Activated naive CD4-positive, alpha-beta T cell treated with anti-CD3 and anti-CD28 coated beads, Interleukin-2, amount 10 ng/mL, durations not matched to agents 7 days and 5 days (primary cell): ENCODE data around the gene MYH7.

Experiments used
- CTCF ChIA-PET: fragments of 350-600 bp; sonication (Branson Sonifier 250); formaldehyde crosslinking; loops from one replicate; lab custom pipeline; 2021; ENCODE audit warnings: antibody characterized with exemption; lab: Charles Lee
- DNase-seq: peaks from one replicate; pipeline ENCODE4 v3.0.0-alpha.2; 2020
- H3K27ac Mint-ChIP-seq: one replicate; pipeline ENCODE4 v1.8.0; 2021; ENCODE audit warnings: mild to moderate bottlenecking, moderate library complexity, mixed read lengths
- H3K27me3 Mint-ChIP-seq: one replicate; pipeline ENCODE4 v1.8.0; 2021; ENCODE audit warnings: mild to moderate bottlenecking, mixed read lengths
- H3K36me3 Mint-ChIP-seq: one replicate; pipeline ENCODE4 v1.8.0; 2021; ENCODE audit warnings: mixed read lengths
- H3K4me1 Mint-ChIP-seq: one replicate; pipeline ENCODE4 v1.8.0; 2021; ENCODE audit warnings: mixed read lengths
- H3K4me3 Mint-ChIP-seq: one replicate; pipeline ENCODE4 v1.8.0; 2021; ENCODE audit warnings: mild to moderate bottlenecking, moderate library complexity, mixed read lengths
- H3K9me3 Mint-ChIP-seq: one replicate; pipeline ENCODE4 v1.8.0; 2021; ENCODE audit warnings: mixed read lengths

The MYH7 gene

DNA sequence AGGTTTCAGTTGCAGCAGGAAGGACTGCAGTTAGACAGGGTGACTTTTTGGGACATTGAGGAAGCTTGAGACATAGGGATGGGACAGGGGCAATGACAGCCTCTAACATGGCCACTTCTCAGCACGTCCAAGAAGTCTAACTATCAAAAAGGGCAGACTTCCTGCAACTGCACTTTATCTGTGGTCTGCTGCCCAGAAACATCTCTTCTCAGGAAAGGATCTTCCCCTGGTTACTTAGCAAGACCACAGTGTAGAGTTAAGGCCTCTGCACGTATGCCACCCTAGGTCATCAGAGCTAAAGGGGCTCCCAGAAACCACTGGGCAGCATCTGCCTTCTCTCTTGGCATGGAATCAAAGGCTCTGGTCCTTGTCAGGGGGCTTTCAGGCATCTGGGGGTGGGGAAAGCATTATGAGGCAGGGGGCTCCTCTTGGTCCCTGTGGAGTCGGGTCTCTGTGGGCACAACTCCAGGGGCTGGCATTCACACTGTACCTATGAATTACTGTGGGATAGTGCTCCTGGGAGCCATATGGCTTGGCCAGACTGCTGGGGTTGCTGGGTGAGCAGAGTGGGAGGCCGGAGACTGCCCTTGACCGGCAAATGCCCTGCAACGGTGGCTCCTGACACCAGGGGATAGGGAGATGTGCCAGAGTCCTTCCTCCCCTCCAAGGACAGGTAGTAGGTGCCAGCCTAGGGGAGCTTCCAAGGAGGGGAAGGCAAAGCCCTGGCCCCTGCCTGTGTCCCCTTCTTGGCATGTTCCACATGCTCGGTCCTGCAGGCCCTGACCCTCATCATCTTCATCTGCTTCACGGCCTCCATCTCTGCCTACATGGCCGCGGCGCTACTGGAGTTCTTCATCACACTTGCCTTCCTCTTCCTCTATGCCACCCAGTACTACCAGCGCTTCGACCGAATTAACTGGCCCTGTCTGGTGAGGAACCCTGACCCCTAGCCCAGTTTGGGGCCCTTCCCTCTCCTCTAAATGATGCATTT lies 57.6 kb downstream of the MYH7 start:
- Mint-ChIP-seq H3K4me3 (no peak overlapping the region), H3K27me3 (peaks cover 53% of the 10 kb centered on the region), H3K9me3 (no peaks in the 10 kb centered on the region), H3K36me3 (no peaks in the 10 kb centered on the region), H3K27ac (peak overlapping the region; percentile 26), H3K4me1 (no peaks in the 10 kb centered on the region)
- DNase-seq: no peak
- CTCF ChIA-PET: interaction anchor here (1.3 to 3.9 kb wide), 4 partner anchors 35 to 55 kb away, joined by 3 to 33 read pairs (median 23); partner anchors contain the start of gene PABPN1

DNA sequence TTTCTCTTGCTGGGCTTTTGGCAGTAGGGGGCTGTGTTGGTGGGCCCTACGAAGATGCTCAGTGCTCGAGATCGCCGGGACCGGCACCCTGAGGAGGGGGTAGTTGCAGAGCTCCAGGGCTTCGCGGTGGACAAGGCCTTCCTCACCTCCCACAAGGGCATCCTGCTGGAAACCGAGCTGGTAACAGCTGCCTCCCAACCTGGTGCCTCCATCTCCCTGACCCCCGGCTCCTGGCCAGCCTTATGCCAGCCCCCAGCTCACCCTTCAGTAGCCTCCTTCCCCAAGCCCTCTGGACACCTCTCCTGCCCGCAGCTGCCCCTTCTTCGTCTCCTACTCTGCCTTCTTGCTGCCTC lies 58.3 kb downstream of the MYH7 start:
- H3K4me1 Mint-ChIP-seq: peaks cover 2% of the 10 kb centered on the region
- DNase-seq: no peak
- H3K36me3 Mint-ChIP-seq: no peaks in the 10 kb centered on the region
- H3K9me3 Mint-ChIP-seq: no peaks in the 10 kb centered on the region
- H3K27ac Mint-ChIP-seq: no peak overlapping the region
- CTCF ChIA-PET: interaction anchor here (1.0 to 1.6 kb wide), 3 partner anchors 8 to 34 kb away, joined by 3 to 4 read pairs (median 3); no protein-coding TSS in a partner anchor
- no peak overlapping the region for H3K4me3 Mint-ChIP-seq
- peaks cover 50% of the 10 kb centered on the region for H3K27me3 Mint-ChIP-seq

DNA sequence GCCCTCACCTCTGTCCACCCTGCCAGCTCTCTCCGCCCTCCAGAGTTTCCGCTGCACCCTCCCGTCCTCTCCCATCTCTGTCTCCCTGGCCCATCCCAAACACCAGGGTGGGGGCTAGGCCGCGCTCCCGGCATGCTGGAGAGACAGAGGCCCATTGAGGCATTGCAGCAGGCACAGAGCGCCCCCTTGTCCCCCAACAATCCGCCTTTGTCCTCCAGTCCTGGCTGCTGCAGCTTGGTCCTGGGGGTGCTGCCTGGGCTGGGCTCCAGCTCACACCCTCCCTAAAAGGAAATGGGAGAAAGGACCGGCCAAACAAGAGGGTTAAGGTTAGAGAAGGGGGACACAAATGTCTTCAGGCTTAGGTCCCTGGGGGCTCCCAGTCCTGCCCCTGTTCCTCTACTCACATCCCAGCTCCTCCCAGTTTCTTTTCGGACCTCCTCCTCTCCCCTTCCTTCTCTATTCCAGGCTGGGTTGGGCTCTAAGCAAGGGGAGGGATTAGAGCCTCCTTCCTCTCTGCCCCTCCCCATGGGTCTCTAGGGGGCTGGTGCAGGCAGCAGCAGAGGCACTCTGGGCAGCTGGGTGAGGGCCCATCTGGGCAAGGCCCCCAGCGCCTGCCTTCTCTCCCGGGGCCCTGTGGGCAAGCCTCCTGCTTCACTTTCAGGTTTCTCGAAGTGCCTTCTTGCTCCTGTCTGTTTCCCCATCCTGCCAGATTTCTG lies 58.8 kb downstream of the MYH7 start, which contains the start of gene CMTM5:
TSS of gene CMTM5 (plus strand) at position 565 of the 716 bp plus-strand sequence. CDS start 206 bp downstream, outside the sequence.
- DNase-seq: no peak
- no peak within 1 kb of the TSS for H3K4me3 Mint-ChIP-seq
- H3K36me3 Mint-ChIP-seq: no peaks in the 10 kb centered on the region
- H3K27ac Mint-ChIP-seq: peak within 1 kb of the TSS; percentile 26
- H3K27me3 Mint-ChIP-seq: peaks cover 47% of the 10 kb centered on the region
- H3K9me3 Mint-ChIP-seq: no peaks in the 10 kb centered on the region
- CTCF ChIA-PET: interaction anchor here (1.0 to 1.6 kb wide), 4 partner anchors 9 to 55 kb away, joined by 3 to 4 read pairs (median 4); partner anchors contain the start of gene PABPN1
- peaks cover 6% of the 10 kb centered on the region for H3K4me1 Mint-ChIP-seq

DNA sequence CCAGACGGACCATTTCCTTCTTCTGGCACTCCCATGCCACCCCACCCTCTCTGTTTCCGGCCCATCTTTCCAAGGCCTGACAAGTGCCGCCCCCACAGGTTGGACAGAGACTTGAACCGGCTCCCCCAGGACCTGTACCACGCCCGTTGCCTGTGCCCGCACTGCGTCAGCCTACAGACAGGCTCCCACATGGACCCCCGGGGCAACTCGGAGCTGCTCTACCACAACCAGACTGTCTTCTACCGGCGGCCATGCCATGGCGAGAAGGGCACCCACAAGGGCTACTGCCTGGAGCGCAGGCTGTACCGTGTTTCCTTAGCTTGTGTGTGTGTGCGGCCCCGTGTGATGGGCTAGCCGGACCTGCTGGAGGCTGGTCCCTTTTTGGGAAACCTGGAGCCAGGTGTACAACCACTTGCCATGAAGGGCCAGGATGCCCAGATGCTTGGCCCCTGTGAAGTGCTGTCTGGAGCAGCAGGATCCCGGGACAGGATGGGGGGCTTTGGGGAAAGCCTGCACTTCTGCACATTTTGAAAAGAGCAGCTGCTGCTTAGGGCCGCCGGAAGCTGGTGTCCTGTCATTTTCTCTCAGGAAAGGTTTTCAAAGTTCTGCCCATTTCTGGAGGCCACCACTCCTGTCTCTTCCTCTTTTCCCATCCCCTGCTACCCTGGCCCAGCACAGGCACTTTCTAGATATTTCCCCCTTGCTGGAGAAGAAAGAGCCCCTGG lies 59.8 kb downstream of the MYH7 start:
- H3K9me3 Mint-ChIP-seq: no peaks in the 10 kb centered on the region
- no peak overlapping the region for H3K27ac Mint-ChIP-seq
- no peak for DNase-seq
- no peaks in the 10 kb centered on the region for H3K36me3 Mint-ChIP-seq
- CTCF ChIA-PET: interaction anchor here (0.6 to 1.6 kb wide), 3 partner anchors 30 to 54 kb away, joined by 3 to 4 read pairs (median 4); partner anchors contain the start of gene PABPN1
- H3K4me3 Mint-ChIP-seq: no peak overlapping the region
- peaks cover 42% of the 10 kb centered on the region for H3K27me3 Mint-ChIP-seq
- peaks cover 8% of the 10 kb centered on the region for H3K4me1 Mint-ChIP-seq

DNA sequence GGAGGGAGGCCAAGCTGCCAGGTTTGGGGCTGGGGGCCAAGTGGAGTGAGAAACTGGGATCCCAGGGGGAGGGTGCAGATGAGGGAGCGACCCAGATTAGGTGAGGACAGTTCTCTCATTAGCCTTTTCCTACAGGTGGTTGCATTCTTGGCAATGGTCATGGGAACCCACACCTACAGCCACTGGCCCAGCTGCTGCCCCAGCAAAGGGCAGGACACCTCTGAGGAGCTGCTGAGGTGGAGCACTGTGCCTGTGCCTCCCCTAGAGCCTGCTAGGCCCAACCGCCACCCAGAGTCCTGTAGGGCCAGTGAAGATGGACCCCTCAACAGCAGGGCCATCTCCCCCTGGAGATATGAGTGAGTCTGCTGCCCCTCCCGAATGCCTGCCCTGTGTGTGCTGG lies 62.4 kb downstream of the MYH7 start:
- CTCF ChIA-PET: no interaction called here
- H3K4me3 Mint-ChIP-seq: no peak overlapping the region
- H3K9me3 Mint-ChIP-seq: no peaks in the 10 kb centered on the region
- H3K36me3 Mint-ChIP-seq: no peaks in the 10 kb centered on the region
- no peak overlapping the region for H3K27ac Mint-ChIP-seq
- peaks cover 8% of the 10 kb centered on the region for H3K4me1 Mint-ChIP-seq
- no peak for DNase-seq
- H3K27me3 Mint-ChIP-seq: peaks cover 45% of the 10 kb centered on the region

DNA sequence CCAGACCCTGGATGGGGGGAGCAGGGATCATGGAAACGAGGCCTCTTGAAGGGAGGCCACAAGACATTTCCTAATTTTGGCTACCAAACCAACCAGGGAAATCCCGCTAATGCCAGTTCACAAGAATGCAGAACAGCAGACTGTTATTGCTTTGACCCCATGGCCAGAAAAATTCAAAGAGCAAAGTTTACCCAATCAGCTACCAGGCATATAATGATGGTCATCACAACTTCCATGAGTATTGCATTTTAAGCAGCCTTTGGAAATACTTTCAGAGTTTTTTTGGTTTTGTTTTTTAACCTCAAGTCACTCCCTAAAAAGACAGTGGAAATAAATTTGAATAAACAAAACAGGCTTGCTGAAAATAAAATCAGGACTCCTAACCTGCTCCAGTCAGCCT lies 63.0 kb downstream of the MYH7 start, which contains the start of gene IL25:
TSS of gene IL25 (plus strand) at position 301 of the 400 bp plus-strand sequence.
- no peaks in the 10 kb centered on the region for H3K9me3 Mint-ChIP-seq
- DNase-seq: no peak
- peaks cover 8% of the 10 kb centered on the region for H3K4me1 Mint-ChIP-seq
- no peaks in the 10 kb centered on the region for H3K36me3 Mint-ChIP-seq
- no peak within 1 kb of the TSS for H3K4me3 Mint-ChIP-seq
- peaks cover 47% of the 10 kb centered on the region for H3K27me3 Mint-ChIP-seq
- no peak within 1 kb of the TSS for H3K27ac Mint-ChIP-seq
- CTCF ChIA-PET: no interaction called here

DNA sequence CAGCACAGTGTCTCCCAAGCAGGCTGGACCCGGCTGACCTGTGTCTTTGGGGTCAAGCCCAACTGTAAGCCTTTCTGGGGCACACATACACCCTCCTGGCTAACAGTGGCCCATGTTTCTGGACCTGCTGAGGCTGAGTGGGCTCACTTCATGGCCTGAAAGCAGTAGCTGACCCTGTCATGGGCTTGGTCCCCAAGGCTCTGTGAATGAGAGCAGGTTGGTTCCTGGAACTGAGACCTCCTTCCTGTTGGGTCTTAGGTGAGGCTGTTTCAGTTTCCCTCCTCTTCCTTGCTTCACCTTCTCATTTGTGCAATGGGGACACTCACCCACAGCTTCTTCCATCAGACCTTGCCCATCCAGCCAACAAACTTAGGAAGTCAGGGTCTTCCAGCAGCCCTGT lies 63.6 kb downstream of the MYH7 start:
- CTCF ChIA-PET: no interaction called here
- Mint-ChIP-seq H3K4me3 (no peak overlapping the region), H3K27ac (no peak overlapping the region), H3K4me1 (peaks cover 8% of the 10 kb centered on the region), H3K27me3 (peaks cover 47% of the 10 kb centered on the region), H3K36me3 (no peaks in the 10 kb centered on the region), H3K9me3 (no peaks in the 10 kb centered on the region)
- DNase-seq: no peak

DNA sequence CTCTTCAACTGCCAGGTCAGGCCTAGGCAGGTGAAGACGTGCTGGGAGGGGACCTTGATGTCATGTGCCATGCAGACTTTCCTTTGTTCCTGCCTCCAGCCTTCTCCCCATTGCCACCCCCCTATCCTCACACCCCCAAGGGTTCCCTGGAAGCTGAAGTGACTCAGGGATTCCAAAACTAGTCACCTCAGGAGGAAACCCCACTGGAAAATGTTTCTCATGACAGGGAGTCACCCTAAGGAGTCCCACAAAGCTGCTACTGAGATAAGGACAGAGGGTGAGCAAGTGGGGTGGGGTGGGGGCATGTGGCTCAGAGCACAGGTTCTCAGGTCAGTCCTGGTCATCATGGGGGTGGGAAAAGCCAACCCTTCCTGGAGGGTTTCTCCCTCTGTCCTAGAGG lies 65.2 kb downstream of the MYH7 start:
- DNase-seq: no peak
- no peaks in the 10 kb centered on the region for H3K36me3 Mint-ChIP-seq
- H3K27ac Mint-ChIP-seq: no peak overlapping the region
- CTCF ChIA-PET: interaction anchor here (1.0 to 2.2 kb wide), 4 partner anchors 9 to 184 kb away, joined by 3 to 14 read pairs (median 6); partner anchors contain the start of gene SLC22A17
- H3K4me1 Mint-ChIP-seq: peaks cover 8% of the 10 kb centered on the region
- no peak overlapping the region for H3K4me3 Mint-ChIP-seq
- H3K9me3 Mint-ChIP-seq: no peaks in the 10 kb centered on the region
- H3K27me3 Mint-ChIP-seq: peaks cover 58% of the 10 kb centered on the region

DNA sequence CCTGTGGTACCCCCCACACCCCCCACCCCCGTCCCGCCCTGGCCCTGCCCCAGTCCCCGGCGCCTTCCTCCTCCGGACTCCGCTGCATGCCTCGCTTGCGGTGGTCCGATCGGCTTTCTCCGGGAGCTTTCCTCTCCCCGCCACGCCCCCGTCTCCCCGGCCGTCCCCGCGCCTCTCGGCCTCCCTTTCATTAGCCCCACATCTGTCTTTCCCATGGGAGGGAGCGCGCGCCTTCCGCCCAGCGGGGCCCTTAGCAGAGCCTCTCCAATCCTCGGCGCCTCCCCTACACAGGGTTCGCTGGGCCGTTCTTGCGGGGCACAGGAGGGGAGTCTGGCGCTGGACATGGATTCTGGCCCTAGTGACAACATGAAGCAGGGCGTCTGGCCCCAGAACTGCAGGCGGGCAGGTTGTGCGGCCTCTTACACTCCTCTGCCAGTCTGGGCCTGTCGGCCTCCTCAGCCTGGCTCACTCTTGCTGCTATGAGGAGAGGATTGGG lies 69.0 kb downstream of the MYH7 start:
- Mint-ChIP-seq H3K27ac (no peak overlapping the region), H3K4me3 (no peak overlapping the region), H3K36me3 (no peaks in the 10 kb centered on the region), H3K4me1 (peaks cover under 1% of the 10 kb centered on the region), H3K27me3 (peaks cover 79% of the 10 kb centered on the region), H3K9me3 (no peaks in the 10 kb centered on the region)
- no peak for DNase-seq
- CTCF ChIA-PET: interaction anchor here (1.0 kb wide), 1 partner anchor 15 kb away, joined by 3 read pairs; no protein-coding TSS in a partner anchor

DNA sequence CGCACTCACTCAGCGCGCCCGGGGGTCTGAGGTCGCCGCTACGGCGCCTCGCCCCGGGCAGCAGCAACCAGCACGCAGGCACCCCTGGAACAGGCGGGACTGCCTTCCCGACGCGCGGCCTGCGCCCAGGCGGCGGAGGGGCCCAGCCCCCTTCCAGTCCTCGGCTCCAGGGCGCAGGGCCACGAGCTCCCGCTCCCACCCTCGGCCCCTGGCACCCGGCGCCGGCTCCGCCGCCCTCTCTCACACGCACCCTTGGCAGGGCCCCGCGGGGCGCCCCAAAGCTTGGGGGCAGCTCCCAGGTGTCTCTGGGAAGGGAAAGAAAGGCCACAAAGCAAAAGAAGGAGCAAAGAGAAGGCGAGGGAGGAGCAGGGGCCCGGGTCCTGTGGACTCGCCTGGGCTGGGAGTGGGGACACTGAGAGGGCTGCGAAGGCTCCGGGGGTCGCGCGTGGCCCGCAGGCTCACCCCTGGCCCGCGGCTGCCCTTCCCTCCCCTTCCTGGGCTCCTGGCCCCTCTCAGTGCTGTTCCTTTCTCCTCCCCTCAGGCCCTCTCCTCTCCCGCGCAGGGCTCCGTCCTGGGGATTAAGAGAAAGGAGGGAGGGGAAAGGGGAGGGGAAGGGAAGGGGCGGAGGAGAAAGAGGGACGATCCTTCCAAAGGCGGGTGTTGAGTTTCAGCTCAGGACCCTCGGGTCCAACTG lies 69.6 kb downstream of the MYH7 start:
- H3K27ac Mint-ChIP-seq: no peak overlapping the region
- H3K4me3 Mint-ChIP-seq: no peak overlapping the region
- CTCF ChIA-PET: interaction anchor here (1.0 kb wide), 1 partner anchor 15 kb away, joined by 3 read pairs; no protein-coding TSS in a partner anchor
- no peaks in the 10 kb centered on the region for H3K9me3 Mint-ChIP-seq
- no peak for DNase-seq
- H3K36me3 Mint-ChIP-seq: no peaks in the 10 kb centered on the region
- no peaks in the 10 kb centered on the region for H3K4me1 Mint-ChIP-seq
- peaks cover 76% of the 10 kb centered on the region for H3K27me3 Mint-ChIP-seq

DNA sequence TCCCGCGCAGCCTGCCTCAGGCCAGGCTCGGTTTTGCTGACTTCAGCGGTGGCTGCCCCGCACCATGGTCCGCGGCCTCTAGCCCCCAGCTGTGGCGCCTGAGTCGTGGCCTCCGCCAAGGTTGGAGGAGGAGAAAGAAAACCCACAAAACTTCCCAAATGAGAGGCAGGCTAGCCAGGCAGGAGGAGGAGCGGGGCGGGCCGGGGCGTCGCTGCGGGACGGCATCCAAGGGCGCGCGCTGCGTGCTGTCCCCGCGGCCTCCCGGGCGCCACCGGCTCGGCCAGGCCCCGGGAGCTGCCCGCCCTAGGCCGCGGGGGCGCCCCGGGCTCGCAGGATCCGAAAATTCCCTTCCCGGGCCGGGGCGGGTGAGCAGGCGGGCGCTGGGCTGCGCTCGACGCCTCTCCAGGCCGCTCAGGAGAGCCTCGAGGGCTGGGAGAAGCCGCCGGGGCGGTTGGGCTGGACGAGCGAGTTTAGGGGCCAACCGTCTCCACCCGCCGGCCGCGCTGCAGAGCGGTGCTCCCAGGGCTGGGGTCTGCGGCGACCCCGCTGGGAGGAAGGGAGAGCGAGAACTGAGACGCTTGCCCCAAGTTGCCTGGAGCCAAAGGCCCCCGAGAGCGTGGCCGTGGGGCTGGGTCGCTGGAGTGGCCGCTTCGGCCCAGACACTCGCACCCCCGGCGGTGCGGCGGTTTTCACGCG lies 70.3 kb downstream of the MYH7 start, which contains the start of gene EFS:
TSS of gene EFS (minus strand) at position 137 of the 696 bp plus-strand sequence. CDS start 147 bp downstream, outside the sequence.
- H3K27ac Mint-ChIP-seq: no peak within 1 kb of the TSS
- no peaks in the 10 kb centered on the region for H3K9me3 Mint-ChIP-seq
- H3K4me3 Mint-ChIP-seq: no peak within 1 kb of the TSS
- no peak for DNase-seq
- H3K27me3 Mint-ChIP-seq: peaks cover 75% of the 10 kb centered on the region
- no peaks in the 10 kb centered on the region for H3K4me1 Mint-ChIP-seq
- H3K36me3 Mint-ChIP-seq: no peaks in the 10 kb centered on the region
- CTCF ChIA-PET: interaction anchor here (1.0 kb wide), 1 partner anchor 14 kb away, joined by 3 read pairs; no protein-coding TSS in a partner anchor
